ENCODE data around the gene PPEF2. TPM values are rescaled to one million over a fixed set of nuclear protein-coding genes. Genes with fewer than 3 reads are reported as not detected.

Gene PPEF2
- total and polyA plus RNA-seq, 2 experiments from 2014 or later, result not detected

DNA sequence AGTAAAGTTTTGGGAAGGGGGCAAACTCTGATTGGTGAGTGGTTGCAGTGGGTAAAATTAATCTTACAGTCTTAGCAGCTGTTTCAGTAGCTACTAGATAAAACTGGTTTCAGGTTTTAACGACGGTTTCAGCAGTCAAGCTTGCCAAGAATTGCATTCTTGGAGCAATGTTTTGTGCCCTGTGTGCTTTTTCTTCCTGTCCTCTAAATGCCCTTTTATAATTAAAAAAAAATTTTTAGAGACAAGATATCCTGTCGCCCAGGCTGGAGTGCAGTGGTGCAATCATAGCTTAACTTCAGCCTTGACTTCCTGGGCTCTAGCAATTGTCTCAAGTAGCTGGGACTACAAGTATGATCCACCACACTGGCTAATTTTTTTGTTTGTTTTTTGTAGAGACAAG lies 6.3 kb upstream of the PPEF2 start:
- TF ChIP-seq EZH2phosphoT487 (IDR thresholded peaks at IDR 0.05; ENCODE audit: low read depth, severe bottlenecking, unreplicated experiment) (no peak), EZH2 (IDR thresholded peaks at IDR 0.05; ENCODE audit: borderline replicate concordance) (no peak), CTCF (IDR thresholded peaks at IDR 0.05; ENCODE audit: poor library complexity) (no peak)
- no peak overlapping the region for H3K4me2 ChIP-seq
- no peak overlapping the region for H3K4me3 ChIP-seq
- no peaks in the 10 kb centered on the region for H3K9me2 ChIP-seq (replicated peaks; ENCODE audit: insufficient read depth)
- WGBS (ENCODE audit: low lambda C conversion rate, missing lambda C conversion rate), result 66% methylated on average over 3 of the region's 3 CpGs
- no peaks in the 10 kb centered on the region for H3K79me2 ChIP-seq
- H3K4me1 ChIP-seq (ENCODE audit: insufficient read depth), result no peaks in the 10 kb centered on the region
- H2AFZ ChIP-seq, result no peak overlapping the region
- no peaks in the 10 kb centered on the region for H3K36me3 ChIP-seq (replicated peaks; ENCODE audit: insufficient read depth, low read depth)
- H3K27me3 ChIP-seq, result no peaks in the 10 kb centered on the region
- no peak for DNase-seq (ENCODE audit: low spot score)
- H3K27ac ChIP-seq, result no peak overlapping the region
- no peaks in the 10 kb centered on the region for H3K9me3 ChIP-seq (ENCODE audit: low read depth)
- H4K20me1 ChIP-seq (ENCODE audit: insufficient read depth, poor library complexity, severe bottlenecking), result no peaks in the 10 kb centered on the region

- Histone ChIP-seq H3K27ac (no peak overlapping the region), H3K4me2 (no peak overlapping the region), H2AFZ (no peak overlapping the region), H3K79me2 (no peaks in the 10 kb centered on the region), H3K36me3 (replicated peaks; ENCODE audit: insufficient read depth, low read depth) (no peaks in the 10 kb centered on the region), H3K4me1 (ENCODE audit: insufficient read depth) (no peaks in the 10 kb centered on the region), H3K27me3 (no peaks in the 10 kb centered on the region), H3K4me3 (no peak overlapping the region), H3K9me2 (replicated peaks; ENCODE audit: insufficient read depth) (no peaks in the 10 kb centered on the region), H4K20me1 (ENCODE audit: insufficient read depth, poor library complexity, severe bottlenecking) (no peaks in the 10 kb centered on the region), H3K9me3 (ENCODE audit: low read depth) (no peaks in the 10 kb centered on the region)
- DNase-seq (ENCODE audit: low spot score), result no peak
- TF ChIP-seq EZH2phosphoT487 (IDR thresholded peaks at IDR 0.05; ENCODE audit: low read depth, severe bottlenecking, unreplicated experiment) (no peak), EZH2 (IDR thresholded peaks at IDR 0.05; ENCODE audit: borderline replicate concordance) (no peak), CTCF (IDR thresholded peaks at IDR 0.05; ENCODE audit: poor library complexity) (no peak)
- WGBS (ENCODE audit: low lambda C conversion rate, missing lambda C conversion rate), result 92% methylated on average over 3 of the region's 3 CpGs
Measured at GRCh38 chr4:75907966-75908365, 5.7 kb upstream of the PPEF2 start.

- Histone ChIP-seq H2AFZ (no peak overlapping the region), H3K36me3 (replicated peaks; ENCODE audit: insufficient read depth, low read depth) (no peaks in the 10 kb centered on the region), H3K79me2 (no peaks in the 10 kb centered on the region), H3K9me3 (ENCODE audit: low read depth) (no peaks in the 10 kb centered on the region), H3K27ac (no peak overlapping the region), H3K4me3 (no peak overlapping the region), H3K4me2 (no peak overlapping the region), H4K20me1 (ENCODE audit: insufficient read depth, poor library complexity, severe bottlenecking) (no peaks in the 10 kb centered on the region), H3K9me2 (replicated peaks; ENCODE audit: insufficient read depth) (no peaks in the 10 kb centered on the region), H3K27me3 (no peaks in the 10 kb centered on the region), H3K4me1 (ENCODE audit: insufficient read depth) (no peaks in the 10 kb centered on the region)
- WGBS (ENCODE audit: low lambda C conversion rate, missing lambda C conversion rate), result 81% methylated on average over 5 of the region's 5 CpGs
- TF ChIP-seq EZH2phosphoT487 (IDR thresholded peaks at IDR 0.05; ENCODE audit: low read depth, severe bottlenecking, unreplicated experiment) (no peak), CTCF (IDR thresholded peaks at IDR 0.05; ENCODE audit: poor library complexity) (no peak), EZH2 (IDR thresholded peaks at IDR 0.05; ENCODE audit: borderline replicate concordance) (no peak)
- DNase-seq (ENCODE audit: low spot score), result no peak
Measured at GRCh38 chr4:75904076-75904475, 1.8 kb upstream of the PPEF2 start.

DNA sequence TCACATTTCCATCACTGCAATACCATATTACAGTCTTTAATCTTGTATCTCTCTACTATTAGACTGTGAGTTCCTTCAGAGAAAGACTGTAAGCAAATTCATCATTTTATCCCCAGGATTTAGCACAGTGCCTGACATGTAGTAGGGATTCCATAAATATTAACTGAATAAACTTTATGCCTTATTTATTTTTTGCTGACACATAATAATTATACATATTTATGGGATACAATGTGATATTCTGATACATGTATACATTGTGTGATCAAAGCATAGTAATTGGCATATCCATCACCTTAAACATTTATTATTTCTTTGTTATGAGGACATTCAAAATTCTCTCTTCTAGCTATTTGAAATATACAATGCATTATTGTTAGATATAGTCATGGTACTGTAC lies 3.7 kb downstream of the PPEF2 start:
- H4K20me1 ChIP-seq (ENCODE audit: insufficient read depth, poor library complexity, severe bottlenecking), result no peaks in the 10 kb centered on the region
- no peak overlapping the region for H2AFZ ChIP-seq
- H3K36me3 ChIP-seq (replicated peaks; ENCODE audit: insufficient read depth, low read depth), result no peaks in the 10 kb centered on the region
- no peaks in the 10 kb centered on the region for H3K4me1 ChIP-seq (ENCODE audit: insufficient read depth)
- no peak for DNase-seq (ENCODE audit: low spot score)
- TF ChIP-seq EZH2 (IDR thresholded peaks at IDR 0.05; ENCODE audit: borderline replicate concordance) (no peak), EZH2phosphoT487 (IDR thresholded peaks at IDR 0.05; ENCODE audit: low read depth, severe bottlenecking, unreplicated experiment) (no peak), CTCF (IDR thresholded peaks at IDR 0.05; ENCODE audit: poor library complexity) (no peak)
- H3K9me3 ChIP-seq (ENCODE audit: low read depth), result no peaks in the 10 kb centered on the region
- no peaks in the 10 kb centered on the region for H3K27me3 ChIP-seq
- H3K4me2 ChIP-seq, result no peak overlapping the region
- no peak overlapping the region for H3K4me3 ChIP-seq
- H3K27ac ChIP-seq, result no peak overlapping the region
- H3K79me2 ChIP-seq, result no peaks in the 10 kb centered on the region
- H3K9me2 ChIP-seq (replicated peaks; ENCODE audit: insufficient read depth), result no peaks in the 10 kb centered on the region

All from hepatocyte (in vitro differentiated cells).